Forelimb muscle (tissue), 1 donor: ENCODE results near the gene SEC16A. TPM values are rescaled to one million over a fixed set of nuclear protein-coding genes. Genes with fewer than 3 reads are reported as not detected.
"Not testable (repeated sequence)": the region's sequence is repeated elsewhere in the genome, so short reads cannot be mapped to it uniquely, and the experiment has no call there.

Experiments used
- DNase-seq: peaks from one replicate; pipeline ENCODE4 v3.0.0-alpha.2; 2013; ENCODE audit warnings: low read depth
- polyA plus RNA-seq: library from polyadenylated mRNA; unstranded; fragments of 120-200 nt; gene quantifications from one replicate; pipeline ENCODE4 v1.2.1, GENCODE V29; 2013; ENCODE audit not compliant: insufficient read length

Gene SEC16A
- polyA plus RNA-seq, 1 donor: 30.9 TPM

DNA sequence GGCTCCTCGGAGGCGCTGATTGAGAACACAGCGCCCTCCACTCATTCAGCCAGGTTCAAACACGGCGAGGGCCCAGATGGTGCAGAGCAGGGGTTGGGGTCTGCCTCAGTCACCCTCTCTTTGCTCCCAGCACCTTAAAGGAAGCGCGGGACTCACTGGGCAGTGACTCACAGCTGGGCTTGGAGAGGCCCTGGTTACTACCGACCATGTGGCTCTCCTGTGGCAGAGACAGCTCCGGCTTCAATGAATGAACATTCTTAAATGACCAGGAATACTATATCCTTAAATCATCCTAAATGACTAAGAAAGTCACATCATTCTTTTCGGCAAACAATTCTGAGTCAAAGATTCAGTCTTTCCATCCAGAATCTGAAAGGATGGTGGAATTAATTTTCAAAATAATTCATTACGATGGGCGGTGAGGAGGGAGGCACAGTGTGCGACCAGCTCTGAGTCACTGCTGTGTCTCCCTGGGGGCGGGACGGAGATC is 41.6 kb downstream of the SEC16A start:
- DNase-seq: no peak

GRCh38 chr9:136439481-136440408 is 43.1 kb downstream of the SEC16A start, which contains the start of gene INPP5E:
INPP5E (minus strand) TSS chr9:136439845; CDS start chr9:136439419, 426 bp downstream.
- peak; percentile 19 for DNase-seq

GRCh38 chr9:136438548-136439480 is 44.0 kb downstream of the SEC16A start:
- DNase-seq: no peak

- no peak for DNase-seq
Measured at GRCh38 chr9:136437839-136438547, 44.8 kb downstream of the SEC16A start.

GRCh38 chr9:136437430-136437829 is 45.4 kb downstream of the SEC16A start:
- peak; percentile 36 for DNase-seq

DNA sequence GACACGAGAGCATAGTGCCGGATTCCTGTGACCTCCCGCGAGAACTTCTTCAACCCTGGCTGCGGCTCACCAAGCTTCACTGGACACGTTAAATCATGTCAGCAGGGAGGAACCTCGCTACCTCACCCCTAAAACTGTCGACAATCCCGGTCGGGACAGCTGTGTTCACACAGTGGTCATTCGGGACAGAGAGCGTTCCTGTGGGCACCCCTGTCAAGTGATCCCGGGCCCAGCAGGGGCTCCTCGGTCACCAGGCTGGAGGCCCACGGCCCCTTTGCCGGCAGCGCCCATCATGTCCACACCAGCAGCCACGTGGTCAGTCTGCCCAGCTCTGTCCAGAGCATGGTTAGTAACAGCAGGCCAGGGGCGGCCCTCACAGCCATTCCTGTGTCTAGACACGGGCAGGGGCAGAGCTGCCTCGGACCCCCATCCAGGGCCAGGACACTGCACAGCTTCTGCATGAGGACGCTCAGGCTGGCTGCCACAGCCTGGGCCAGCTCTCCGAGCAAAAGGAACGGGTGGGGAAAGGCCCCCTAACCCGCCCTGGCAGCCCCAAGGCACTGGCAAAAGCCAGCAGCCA is 46.7 kb downstream of the SEC16A start:
- DNase-seq: no peak

DNA sequence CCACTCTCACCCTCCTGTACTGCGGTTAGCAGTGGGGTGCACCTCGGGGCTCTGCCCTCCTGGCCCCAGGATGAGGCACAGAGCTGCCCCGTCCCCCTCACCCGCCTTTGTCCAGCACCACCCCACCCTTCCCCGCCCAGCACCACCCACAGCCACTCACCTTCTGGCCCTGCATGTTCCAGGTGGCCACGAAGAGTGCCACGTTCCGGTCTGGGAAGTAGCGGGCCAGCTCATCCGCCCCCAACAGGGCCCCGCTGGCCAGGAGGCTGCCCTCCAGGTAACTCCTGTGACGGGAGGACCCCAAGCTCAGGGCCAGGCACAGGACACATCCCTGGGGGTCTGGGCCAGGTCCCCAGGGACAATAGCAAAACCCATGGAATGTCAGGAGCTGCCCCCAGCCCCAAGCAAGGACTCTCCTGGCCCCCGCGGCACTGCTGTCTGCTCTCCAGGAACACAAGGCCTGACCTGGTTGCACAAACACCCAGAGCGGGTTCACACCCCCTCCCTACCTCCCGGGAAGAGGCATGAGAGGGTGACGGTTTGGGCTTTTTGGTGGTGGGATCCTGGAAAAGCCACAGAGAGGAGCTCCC is 48.2 kb downstream of the SEC16A start:
- no peak for DNase-seq

- DNase-seq: no peak
Measured at GRCh38 chr9:136433849-136434579, 48.8 kb downstream of the SEC16A start.

DNA sequence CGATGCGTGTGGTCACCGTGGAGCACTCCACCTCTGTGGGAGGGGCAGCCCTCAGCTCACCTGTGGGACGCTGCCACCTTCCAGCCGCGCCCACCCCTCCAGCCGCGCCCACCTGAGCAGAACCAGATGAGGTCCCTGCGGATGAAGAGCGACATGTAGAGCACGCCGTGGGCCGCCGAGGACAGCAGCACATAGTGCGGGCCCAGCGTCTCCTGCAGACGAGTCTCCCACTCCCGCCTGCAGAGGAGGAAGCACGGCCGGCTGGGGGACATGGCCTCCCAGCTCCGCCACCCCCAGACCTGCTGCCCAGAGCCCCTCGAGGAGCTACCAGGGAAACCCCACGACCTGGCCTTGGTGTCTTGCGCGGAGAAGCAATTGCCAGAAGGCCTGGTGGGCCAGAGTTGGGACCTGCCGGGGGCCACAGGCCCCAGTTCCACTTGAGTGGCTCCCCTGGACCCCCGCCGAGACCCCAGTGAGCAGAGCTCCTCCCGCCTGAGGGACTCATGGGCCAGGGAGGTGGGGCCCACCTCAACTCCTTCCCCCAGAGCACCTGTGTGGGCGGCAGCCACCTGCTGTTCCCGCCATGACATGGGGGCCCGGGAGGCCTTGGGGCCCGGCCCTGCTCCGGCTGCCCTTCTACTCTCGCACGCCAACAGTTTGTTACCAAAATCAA is 49.7 kb downstream of the SEC16A start:
- no peak for DNase-seq

DNA sequence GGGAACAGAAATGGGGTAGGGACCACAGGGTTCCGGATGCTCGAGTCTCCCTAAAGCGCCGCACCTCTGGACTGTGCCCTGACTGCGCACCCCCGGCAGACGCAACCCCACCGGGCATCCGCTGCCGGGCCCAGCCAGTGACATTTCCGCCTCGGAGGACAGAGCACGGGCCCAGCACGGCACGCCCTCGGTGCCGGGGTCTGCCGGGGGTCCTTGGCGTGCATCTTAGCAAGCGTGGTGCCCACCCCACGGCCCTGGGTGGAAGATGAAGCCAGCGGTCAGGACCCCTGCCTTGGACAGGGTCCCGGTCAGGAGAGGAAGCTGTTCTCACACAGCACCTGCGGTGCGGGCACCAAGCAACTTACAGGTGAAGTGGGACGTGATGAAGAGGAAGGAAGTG is 50.2 kb downstream of the SEC16A start:
- DNase-seq: no peak

GRCh38 chr9:136431782-136432350 is 51.0 kb downstream of the SEC16A start:
- DNase-seq: no peak

- DNase-seq: no peak
Measured at GRCh38 chr9:136430588-136431234, 52.1 kb downstream of the SEC16A start.

DNA sequence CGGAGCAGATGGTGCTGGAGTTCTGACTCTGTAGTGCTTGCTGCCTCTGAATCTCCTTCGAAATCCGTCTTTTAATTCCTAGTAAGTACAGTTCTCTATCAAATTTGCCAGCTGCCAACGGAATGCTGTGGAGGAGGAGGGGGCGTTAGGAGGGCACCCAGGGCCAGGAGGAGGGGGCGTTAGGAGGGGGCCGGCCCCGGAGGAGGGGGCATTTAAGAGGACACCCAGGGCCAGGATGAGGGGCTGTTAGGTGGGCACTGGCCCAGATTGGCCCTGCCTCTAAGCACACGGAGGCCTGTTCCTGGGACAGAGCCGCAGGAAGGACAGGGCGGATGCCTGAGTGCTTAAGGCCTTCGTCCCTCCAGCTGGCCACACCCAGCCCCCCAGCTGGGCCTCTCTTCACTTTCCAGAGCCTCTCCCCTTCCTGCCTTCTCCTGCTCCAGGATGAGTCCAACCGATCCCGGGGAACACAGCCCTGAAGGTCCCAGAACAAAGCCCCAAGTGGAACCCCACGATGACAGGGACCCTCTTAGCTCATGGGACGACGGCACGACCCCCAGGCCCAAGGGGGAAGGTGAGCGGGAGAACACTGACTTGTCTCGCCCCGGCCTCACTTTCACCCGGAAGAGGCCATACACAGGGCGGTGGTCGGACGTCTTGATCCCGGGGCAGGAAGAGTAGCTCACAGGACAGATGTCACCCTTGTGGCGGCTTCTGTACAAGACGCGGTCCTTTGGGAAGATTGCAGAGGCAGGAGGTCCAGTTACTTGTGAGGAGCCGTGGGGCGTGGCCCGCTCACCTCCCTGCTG is 53.0 kb downstream of the SEC16A start:
- DNase-seq: no peak

- DNase-seq: no peak
Measured at GRCh38 chr9:136429075-136429628, 53.7 kb downstream of the SEC16A start.

- DNase-seq: no peak
Measured at GRCh38 chr9:136426787-136427186, 56.1 kb downstream of the SEC16A start.

- not testable (repeated sequence) for DNase-seq
Measured at GRCh38 chr9:136425367-136425766, 57.5 kb downstream of the SEC16A start.

DNA sequence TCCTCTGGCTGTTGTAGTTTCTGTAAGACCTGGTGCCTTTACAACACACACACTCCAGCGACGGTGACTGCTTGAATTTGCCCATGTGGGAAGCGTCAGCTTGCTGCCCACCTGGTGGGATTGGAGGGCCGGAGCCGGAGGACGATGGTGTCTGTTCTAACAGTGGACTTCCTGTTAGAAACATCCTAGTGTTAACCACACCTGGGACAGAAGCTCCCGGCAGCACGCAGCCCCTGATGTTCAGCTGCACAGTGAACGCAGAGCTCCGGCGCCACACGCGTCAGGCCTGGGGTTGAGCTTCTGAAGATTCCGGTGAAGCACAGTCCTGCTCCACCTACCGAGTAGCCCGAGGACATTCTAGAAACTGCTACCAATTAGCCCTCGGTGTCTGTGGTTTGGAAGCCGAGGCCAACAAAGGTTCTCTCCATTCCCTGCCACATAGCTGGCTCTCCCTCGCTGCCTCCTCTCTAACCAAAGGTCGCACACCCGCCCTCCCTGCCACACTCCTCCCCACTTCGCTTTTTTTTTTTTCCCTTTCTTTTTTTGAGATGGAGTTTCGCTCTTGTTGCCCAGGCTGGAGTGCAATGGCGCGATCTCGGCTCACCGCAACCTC is 58.0 kb downstream of the SEC16A start:
- no peak for DNase-seq
